ENCODE results near the gene WDR7.

Gene WDR7

GRCh38 chr18:56990678-56991077 lies 339.5 kb downstream of the WDR7 start:
- no peak for DNase-seq (ENCODE audit: low read depth in 2 of 2)

GRCh38 chr18:56992777-56993176 lies 341.6 kb downstream of the WDR7 start:
- no peak for DNase-seq (ENCODE audit: low read depth in 2 of 2)

GRCh38 chr18:56995579-56996188 lies 344.5 kb downstream of the WDR7 start:
- no peak for DNase-seq (ENCODE audit: low read depth in 2 of 2)

GRCh38 chr18:56997200-56997599 lies 346.0 kb downstream of the WDR7 start:
- DNase-seq (ENCODE audit: low read depth in 2 of 2) = no peak

GRCh38 chr18:56999823-57000222 lies 348.7 kb downstream of the WDR7 start:
- DNase-seq (ENCODE audit: low read depth in 2 of 2) = no peak

GRCh38 chr18:57002627-57003026 lies 351.5 kb downstream of the WDR7 start:
- DNase-seq (ENCODE audit: low read depth in 2 of 2) = no peak

GRCh38 chr18:57003342-57003741 lies 352.2 kb downstream of the WDR7 start:
- DNase-seq (ENCODE audit: low read depth in 2 of 2) = no peak

GRCh38 chr18:57004366-57005121 lies 353.4 kb downstream of the WDR7 start:
- DNase-seq (ENCODE audit: low read depth in 2 of 2) = no peak

- no peak for DNase-seq (ENCODE audit: low read depth in 2 of 2)
These were observed 357.0 kb downstream of the WDR7 start for GRCh38 chr18:57008001-57008686.

GRCh38 chr18:57009844-57010243 lies 358.7 kb downstream of the WDR7 start:
- no peak for DNase-seq (ENCODE audit: low read depth in 2 of 2)

GRCh38 chr18:57014772-57015413 lies 363.7 kb downstream of the WDR7 start:
- no peak for DNase-seq (ENCODE audit: low read depth in 2 of 2)

GRCh38 chr18:57015451-57015850 lies 364.3 kb downstream of the WDR7 start:
- DNase-seq (ENCODE audit: low read depth in 2 of 2) = no peak

- DNase-seq (ENCODE audit: low read depth in 2 of 2) = no peak
These were observed 367.7 kb downstream of the WDR7 start for GRCh38 chr18:57018845-57019244.

GRCh38 chr18:57022716-57023115 lies 371.6 kb downstream of the WDR7 start:
- no peak for DNase-seq (ENCODE audit: low read depth in 2 of 2)

- DNase-seq (ENCODE audit: low read depth in 2 of 2) = no peak
These were observed 372.2 kb downstream of the WDR7 start for GRCh38 chr18:57023275-57023882.

GRCh38 chr18:57025540-57025939 lies 374.4 kb downstream of the WDR7 start:
- DNase-seq (ENCODE audit: low read depth in 2 of 2) = no peak

GRCh38 chr18:57026316-57026715 lies 375.2 kb downstream of the WDR7 start:
- DNase-seq (ENCODE audit: low read depth in 2 of 2) = no peak

- DNase-seq (ENCODE audit: low read depth in 2 of 2) = no peak
These were observed 376.1 kb downstream of the WDR7 start for GRCh38 chr18:57027190-57027708.

GRCh38 chr18:57029761-57030160 lies 378.6 kb downstream of the WDR7 start:
- DNase-seq (ENCODE audit: low read depth in 2 of 2) = no peak

GRCh38 chr18:57030417-57030816 lies 379.3 kb downstream of the WDR7 start:
- DNase-seq (ENCODE audit: low read depth in 2 of 2) = no peak

- no peak for DNase-seq (ENCODE audit: low read depth in 2 of 2)
These were observed 384.4 kb downstream of the WDR7 start for GRCh38 chr18:57035590-57035989.

- DNase-seq (ENCODE audit: low read depth in 2 of 2) = no peak
These were observed 387.2 kb downstream of the WDR7 start for GRCh38 chr18:57038395-57038794.

Data from stimulated activated CD4-positive, alpha-beta T cell treated with anti-CD3 and anti-CD28 coated beads, Interleukin-1b, Interleukin-23, amount 100 ng/mL, for 1 hour (primary cell).